NOMO-1 treated with dmso at 0.1 percent for 144 hours (cell line): Measurements from ENCODE around the gene DHRS13.

Source experiments
- DNase-seq: peaks from one replicate; lab custom pipeline; 2025; ENCODE audit not compliant: unreplicated experiment; lab: John Stamatoyannopoulos, UW

Gene DHRS13, protein sequence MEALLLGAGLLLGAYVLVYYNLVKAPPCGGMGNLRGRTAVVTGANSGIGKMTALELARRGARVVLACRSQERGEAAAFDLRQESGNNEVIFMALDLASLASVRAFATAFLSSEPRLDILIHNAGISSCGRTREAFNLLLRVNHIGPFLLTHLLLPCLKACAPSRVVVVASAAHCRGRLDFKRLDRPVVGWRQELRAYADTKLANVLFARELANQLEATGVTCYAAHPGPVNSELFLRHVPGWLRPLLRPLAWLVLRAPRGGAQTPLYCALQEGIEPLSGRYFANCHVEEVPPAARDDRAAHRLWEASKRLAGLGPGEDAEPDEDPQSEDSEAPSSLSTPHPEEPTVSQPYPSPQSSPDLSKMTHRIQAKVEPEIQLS

DNA sequence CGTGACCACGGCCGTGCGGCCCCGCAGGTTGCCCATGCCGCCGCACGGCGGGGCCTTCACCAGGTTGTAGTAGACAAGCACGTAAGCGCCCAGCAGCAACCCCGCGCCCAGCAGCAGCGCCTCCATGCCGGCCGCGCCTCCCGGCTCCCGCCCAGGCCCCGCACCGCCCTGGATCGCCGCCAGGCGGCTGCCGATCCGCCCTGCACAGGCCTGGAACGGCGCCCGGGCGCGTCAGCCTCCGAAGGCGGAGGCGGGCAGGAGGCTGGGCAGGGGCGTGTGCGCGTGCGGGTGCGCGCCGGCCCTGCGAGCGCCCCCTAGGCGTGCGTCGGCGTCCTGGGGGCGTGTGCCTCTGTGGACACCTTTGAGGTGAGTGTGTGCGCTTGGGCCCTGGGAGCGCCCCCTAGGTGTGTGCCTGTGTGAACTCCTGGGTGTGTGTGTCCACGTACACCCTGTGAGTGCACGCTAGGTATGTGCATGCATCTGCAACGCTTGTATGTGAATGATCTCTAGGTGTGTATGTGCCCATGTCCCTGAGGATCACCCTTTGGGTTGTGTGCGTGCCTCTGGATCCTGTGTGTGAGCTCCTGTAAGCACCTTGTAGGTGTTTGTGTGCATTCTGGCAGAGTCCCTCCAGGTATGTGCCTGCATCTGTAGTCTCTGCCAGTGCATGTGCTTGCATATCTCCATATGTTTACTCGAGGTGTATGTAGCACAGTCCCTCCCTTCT is at the start of gene DHRS13:
TSS of gene DHRS13 (minus strand) at position 261 of the 727 bp plus-strand sequence. CDS start at position 126, 135 bp downstream.
- peak; percentile 94 for DNase-seq

DNA sequence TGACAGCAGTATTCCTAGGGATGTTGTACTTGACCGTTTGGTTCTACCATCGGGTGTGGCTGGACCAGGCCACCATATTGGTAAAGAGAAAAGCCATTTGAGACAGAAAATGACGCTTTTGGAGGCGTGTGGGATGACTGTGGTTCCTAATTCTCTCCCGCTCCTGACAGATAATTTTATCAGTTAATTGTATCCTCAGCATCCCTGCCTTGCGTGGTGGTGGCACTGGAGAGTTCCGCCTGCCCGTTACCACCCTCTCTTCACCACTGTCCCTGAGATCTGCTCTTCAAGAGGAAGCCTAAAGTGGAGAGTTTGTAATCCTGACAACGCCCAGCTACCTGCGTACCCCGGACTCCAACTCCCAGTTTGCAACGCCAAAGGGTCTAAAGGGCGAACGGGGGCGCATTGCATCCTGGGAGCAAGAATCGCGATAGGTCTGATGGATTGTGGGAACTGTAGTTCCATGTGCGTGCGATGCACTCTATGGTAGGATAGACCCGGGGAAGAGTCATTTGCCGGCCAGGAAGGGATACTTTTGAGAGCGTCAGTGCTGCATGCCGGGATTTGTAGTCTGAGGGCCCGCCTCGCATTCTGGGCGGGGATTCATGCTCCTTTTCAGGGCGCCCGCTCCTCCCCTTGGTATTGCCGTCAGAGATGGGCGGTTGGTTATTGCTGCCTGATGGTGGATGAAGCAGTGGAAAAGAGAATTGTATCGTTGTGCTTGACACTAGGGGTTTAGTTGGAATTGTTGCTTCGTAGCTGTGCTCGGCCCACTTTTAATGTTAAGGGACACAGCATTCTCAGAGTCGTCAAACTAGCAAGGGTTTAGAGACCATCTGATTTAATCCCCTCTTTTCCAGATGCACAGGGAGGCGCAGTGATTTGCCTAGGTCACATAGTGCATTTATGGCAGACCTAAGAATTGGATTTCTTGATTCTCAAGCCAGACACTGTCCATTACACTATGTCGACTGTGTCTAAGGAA is 49.4 kb upstream of the DHRS13 start:
- DNase-seq, result peak; percentile 99

DNA sequence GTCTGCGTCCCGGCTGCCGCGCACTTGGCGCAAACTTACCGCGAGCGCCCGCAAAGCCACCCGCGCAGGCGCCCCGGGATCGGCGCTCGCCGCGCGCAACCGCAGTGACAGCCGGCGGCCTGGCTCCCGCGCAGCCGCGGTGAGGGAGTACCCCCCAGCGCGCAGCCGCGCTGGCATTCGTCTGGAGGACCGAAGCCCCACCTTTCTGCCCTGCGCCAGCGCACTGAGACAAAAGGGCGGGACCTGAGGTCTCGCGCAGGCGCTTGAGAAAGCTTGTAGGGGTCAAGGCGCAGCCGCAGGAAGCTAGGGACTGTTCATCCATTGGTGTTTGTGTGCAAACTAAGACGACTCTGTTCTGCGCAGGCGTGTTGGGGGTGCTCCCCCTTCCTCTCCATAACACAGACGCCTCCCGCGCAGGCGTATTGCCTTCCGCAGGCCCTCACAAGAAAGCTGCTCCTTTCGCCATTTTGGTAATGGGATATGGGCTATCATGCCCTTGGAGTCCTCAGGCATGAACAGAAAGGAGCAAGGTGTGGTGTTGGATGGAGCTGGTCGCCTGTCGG is 48.6 kb upstream of the DHRS13 start, which contains the start of gene PHF12:
TSS of gene PHF12 (minus strand) at position 91 of the 563 bp plus-strand sequence. CDS start 558 bp downstream, outside the sequence.
- DNase-seq, result peak; percentile 99

DNA sequence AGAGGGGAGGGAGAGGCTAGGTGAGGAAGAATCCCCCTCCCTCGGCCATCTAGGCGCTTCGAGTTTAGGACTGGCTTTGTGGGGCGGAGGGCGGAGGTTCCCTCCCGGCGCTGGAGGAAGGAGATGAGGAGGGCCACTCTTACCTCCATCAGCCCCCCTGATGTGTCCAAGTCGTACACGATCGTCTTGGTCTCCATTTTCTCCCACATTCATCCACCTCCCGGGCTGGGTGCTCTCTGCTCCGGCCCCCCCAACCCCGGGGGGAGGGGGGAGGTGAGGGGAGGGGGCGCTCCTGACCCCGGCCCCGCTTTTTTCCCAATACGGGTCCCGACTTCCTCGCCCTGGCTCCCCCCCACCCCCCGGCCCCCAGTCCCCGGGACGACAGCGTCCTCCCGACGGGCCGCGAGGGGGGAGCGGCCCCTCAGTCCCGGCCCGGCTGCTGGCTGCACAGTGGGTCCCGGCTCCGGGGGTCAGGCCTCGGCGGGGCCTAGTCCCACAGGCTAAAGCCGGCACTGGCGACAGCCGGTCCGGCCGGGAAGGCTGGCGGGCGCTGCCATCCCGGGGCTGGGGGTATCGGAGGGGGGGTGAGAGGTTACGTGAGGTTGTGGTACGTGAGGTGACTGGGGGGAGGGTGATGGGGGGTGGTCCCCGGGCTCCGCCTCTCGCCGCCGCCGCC is 48.0 kb upstream of the DHRS13 start:
- no peak for DNase-seq

DNA sequence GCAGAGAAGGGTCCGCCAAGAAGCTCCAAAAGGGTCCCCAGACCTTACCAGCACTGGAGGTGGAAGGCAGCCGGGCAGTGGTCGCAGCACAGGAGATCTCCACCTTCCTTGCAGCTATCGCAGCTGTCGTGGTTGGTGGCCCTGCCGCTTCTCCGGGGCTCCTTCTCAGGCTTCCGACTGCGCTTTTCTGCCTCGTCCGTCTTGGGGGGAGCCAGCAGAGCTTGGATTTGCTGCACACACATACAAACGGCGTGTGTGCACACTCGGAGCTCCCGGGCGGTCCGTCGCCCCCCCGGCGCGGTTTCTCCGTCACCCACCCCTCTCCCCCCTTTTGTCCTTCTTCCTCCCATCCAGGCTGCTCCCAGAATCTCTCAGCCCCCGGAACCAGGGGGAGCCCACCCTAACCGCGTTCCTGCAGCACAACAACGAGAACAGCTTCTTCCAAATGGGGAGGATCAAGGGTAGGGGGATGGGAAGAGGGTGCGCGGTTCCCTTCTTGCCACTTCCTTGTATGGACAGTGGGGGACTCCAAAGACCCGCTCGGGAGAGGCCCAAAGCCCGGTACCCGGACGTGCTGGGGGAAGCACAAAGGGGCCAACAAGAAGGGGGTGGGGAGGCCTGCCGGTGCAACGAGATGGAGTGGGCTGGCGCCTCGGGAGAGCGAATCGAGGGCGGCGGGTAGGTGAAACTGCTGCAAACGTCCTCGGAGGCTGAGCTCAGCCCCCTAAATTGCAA is 47.3 kb upstream of the DHRS13 start:
- DNase-seq, result peak; percentile 38

DNA sequence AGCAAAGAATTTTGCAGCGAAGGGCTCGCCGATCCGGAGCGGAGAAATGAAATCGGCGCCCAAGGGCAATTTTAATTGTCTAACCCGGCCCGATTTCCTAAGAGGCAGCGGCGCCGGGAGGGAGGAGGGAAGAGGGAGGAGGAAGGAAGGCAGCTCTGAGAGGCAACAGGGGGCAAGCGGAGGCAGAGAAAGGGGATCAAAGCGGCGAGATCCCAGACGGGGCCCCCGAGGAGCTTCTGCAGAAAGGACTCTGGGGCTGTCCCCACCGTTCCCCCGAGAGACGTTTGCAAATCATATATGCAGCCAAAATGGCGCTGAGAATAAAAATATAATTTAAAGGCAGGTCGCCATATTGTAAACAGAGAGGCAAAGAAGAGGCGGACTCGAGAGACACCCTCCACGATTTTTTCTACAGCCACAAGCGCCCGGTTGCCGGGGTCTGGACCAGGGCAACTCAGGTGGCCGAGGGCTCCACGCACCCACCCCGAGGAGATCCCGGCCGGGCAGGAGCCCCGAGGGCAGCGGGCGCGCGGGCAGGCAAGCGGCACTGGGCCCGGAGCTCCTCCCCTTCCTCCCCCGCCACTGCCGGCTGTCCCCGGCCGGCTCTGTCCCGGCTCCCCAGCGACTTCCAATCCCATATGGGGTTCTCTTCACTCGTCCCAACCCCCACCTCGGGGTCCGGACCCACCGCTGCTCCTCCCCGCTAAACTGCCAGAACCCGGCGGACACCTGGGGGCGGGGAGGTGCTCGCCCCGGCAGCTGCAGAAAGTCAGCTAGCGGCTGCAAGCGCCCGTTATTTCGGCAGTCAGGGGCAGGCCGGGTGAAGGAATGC is 46.5 kb upstream of the DHRS13 start:
- peak; percentile 25 for DNase-seq

DNA sequence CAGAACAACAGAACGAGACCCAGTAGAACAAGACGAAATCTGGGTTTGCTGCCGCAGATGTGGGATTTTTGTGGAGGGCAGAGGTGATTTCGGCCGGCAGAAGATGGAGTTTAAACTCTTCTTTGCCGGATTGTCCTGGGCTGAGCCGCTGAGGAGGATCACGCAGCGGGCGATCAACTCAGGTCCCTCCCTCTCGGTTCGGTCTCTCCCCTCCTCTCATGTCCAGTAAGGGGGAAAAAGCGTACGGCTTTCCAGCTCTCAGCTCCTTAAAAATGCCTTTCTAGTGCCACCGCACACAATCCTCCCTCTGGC is 46.0 kb upstream of the DHRS13 start:
- DNase-seq, result no peak

DNA sequence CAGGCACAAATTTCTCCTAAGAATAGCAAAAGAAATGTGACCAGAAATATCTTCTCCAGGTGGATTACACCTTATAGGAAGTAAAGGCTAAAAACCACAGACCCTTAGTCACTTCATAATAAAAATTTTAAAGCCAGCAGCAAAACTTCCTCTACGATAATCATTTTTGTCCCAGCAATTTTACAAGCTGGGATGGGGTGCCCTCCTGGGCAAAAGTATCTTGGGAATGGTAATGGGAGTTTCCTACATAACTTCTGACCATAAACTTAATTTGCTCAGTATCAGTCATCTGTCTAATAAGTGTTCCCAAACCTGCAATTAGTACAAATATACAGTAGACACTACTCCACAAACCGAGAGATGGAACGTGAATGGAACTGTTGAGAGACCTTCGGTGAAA is 45.5 kb upstream of the DHRS13 start:
- no peak for DNase-seq

DNA sequence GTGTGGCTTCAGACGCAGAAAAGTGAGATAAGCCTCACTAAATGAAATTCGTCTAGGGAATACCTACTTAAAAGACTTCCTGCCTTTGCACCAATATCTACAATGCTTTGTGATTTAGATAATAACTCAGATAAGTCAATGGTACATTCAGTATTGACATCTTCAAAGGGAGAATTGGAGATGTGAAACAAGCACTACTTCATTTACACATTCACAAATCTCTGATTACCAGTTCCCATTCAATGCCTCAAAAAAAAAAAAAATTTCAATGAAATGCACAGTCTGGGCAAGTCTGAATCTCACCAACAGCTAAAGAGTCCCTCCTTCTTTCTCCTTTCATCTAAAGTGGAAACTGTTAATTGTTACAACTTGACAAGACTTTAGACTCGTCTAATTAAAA is 44.8 kb upstream of the DHRS13 start:
- no peak for DNase-seq

DNA sequence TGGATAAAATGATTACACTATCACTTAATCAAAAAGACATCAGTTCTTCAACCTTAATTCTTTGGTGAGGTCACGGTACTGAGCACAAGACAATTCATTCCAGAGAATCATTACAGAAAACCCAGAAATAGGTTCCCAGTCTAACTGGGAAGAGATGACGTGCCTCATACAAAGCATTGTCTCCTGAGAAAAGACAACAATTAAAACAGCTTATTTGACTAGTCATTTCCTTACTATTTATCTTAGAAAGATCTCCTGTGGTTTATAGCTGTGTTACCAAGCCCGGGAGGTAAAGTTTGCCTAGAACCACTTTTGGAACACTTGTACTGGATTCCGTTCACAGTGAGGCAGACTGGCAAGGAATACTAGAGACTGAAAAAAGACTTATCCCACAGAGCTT is 43.4 kb upstream of the DHRS13 start:
- DNase-seq, result no peak

DNA sequence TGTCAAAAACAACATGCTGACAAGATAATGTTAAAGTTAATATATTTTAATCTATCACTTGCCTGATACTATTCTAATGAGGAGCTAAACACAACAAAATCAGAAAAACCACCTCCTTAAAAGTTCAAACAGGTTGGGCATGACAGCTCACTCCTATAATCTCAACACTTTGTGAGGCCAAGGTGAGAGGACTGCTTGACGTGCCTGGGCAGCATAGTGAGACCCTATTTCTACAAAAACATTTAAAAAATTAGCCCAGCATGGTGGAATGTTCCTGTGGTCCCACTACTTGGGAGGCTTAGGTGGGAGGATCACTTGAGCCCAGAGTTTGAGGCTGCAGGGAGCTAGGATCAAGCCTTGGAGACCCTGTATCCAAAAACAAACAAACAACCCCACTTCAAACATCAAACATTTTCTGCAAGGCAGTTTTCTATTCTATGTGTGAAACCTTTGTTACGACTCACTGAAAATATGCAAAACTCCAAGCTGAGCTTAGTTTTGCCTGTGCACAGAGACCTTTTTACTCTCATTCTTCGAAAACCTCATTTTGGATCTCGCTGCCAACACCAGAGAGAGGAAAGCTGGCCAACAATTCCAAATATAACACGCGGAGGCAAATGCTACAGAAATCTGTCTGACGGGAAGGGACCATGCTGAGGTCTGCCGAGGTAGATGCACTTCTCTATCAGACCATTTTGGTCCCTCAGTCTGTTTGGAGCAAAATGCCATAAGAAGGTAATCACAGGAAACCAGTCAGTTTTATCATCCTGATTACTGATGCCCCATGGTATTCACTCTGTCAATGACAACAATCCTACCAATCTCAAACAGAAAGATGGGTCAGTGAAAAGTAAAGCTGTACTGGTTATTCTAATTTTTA is 42.2 kb upstream of the DHRS13 start:
- no peak for DNase-seq

DNA sequence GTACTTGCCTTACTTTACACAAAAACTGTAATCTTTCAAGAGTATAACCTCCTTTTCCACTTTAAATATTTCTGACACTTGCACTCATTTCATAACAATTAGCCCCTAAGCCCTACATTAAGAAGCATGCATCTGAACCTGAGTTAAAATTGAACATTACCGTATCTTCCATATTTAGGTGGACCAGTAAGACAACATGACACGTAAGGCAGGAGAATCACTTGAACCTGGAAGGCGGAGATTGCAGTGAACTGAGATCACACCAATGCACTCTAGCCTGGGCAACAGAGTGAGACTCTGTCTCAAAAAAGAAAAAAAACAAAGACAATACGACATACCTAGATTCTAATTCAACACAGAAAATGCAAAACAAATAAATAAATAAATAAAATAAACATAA is 41.5 kb upstream of the DHRS13 start:
- no peak for DNase-seq

DNA sequence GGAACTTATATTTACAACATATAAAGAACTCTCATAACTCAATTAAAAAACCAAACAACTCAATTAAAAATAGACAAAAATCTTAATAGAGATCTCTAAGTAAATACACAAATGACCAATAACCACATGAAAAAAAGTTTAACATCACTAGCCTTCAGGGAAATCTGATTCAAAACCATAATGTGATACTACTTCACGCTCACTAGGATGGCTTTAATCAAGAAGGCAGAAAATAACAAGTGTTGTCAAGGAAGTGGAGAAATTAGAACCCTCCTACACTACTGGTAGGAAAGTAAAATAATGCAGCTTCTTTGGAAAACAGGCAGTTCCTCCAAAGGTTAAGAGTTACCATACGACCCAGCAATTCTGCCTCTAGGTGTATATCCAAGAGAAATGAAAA is 40.0 kb upstream of the DHRS13 start:
- DNase-seq, result no peak

DNA sequence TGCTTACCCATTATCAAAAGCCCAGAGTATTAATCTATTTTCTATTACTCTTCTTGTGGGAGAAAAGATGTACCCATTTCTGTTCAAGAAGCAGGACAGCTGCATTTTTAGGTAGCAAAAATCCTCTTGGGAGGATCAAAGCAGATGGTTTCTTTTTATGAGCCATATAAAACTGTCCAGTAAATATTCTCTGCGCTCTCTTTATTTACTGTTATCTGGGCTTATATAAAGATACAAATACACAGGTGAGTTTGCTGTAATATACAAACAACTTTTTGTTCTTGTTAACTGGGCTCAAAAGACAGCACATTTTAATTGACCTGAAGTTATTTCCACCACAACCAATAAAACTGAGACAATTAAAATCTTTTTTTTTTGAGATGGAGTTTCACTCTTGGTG is 38.4 kb upstream of the DHRS13 start:
- DNase-seq, result no peak

DNA sequence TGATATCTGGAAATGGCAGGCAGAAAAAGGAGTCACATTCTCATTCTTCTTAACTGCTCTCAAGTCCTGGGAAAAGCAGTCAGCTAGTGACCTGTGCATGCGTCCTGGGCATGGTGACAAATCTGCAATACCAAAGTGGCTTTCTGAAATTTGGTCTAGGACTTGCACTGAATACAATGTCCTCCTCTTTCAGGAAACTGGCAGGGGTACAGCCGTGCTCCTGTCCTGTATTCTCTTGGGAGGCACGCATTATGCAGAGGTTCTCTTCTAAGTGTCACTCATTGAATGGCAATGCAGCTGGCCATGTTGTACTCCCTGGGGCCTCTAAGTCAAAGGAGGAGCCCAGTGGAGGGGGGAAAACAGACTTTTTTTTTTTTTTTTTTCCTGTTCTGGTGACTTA is 37.8 kb upstream of the DHRS13 start:
- DNase-seq, result no peak

DNA sequence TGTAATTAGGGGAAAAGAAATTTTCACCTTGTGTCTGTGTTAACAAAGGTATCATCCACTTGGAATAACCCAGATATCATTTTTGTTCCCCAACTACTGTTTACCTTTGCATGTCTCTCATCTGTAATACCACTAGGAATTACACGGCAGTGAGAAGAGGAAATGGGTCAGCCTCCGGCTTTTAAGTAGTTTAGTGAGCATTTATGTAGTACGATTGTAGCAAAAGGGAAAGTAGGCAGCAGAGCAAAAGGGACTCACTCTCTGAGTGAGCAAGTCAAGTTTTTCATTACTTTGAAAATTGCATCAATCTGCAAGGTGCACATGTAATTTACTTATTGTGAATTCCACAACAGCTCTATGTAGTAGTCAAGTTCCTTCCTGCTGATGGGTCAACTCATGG is 37.3 kb upstream of the DHRS13 start:
- DNase-seq, result no peak

DNA sequence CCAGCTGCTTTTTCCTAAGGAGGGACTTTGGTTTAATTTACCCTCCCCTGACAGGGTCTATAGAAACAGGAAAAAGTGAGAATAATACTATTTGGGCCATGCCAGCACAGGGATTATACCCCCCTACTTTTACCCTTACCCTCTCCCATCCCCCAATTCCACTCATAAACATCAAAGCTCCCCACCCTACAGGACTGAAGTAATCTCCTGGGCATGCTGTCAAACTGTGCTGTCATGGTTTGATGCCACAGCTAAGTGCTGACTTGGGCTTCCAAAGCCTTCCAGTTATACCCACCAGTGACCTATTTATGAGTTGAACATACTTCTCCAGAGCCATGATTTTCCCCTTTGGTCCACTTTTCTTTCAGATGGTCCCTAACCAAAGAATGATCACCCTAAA is 35.7 kb upstream of the DHRS13 start:
- no peak for DNase-seq
